Measurements from ENCODE around the gene ESPL1. TPM values are rescaled to one million over a fixed set of nuclear protein-coding genes. Genes with fewer than 3 reads are reported as not detected.
"Not testable (repeated sequence)": the region's sequence is repeated elsewhere in the genome, so short reads cannot be mapped to it uniquely, and the experiment has no call there.

The ESPL1 gene
- total RNA-seq, 1 donor from 2014 or later = 0.35 TPM

DNA sequence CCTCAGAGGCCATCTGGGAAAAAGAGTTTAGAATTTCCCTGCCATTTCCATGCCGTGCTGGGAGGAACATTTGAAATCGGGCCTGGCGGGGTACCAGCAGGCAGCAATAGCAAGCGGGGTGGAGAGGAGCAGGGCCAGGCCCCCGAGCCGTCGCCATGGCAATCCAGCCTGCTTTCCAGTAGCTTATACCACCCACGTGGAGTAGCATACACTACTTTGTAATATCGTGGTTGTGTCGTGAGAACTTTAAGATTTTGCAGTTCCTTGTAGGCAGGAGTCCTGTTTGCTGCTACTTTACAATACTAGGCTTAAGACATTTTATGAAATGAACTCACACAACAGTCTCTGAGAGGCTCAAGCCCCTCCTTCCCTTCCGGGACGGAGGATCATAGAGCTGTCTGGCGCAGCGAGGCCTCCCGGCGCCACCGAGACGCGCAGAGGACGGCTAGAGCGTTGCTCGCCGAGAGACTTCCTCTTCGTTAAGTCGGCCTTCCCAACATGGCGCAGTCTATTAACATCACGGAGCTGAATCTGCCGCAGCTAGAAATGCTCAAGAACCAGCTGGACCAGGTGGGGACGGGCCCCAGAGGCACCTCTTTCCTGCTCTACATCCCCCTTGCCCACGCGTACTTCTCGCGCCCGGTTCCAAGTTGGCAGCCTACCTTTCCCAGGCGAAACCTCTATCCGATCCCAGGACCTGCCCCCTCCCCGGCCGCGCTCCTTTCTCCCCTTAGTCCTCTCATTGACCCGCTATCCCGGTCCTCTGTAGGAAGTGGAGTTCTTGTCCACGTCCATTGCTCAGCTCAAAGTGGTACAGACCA is 27.2 kb downstream of the ESPL1 start, which contains the start of gene PFDN5:
PFDN5 (plus strand) TSS at position 473 of the 821 bp plus-strand sequence; CDS start at position 499, 26 bp downstream.
- Histone ChIP-seq H3K4me1 (peaks cover 31% of the 10 kb centered on the region), H3K9me3 (no peaks in the 10 kb centered on the region), H3K4me3 (peak within 1 kb of the TSS; percentile 91), H3K36me3 (peaks cover 13% of the 10 kb centered on the region), H3K27ac (peak within 1 kb of the TSS; percentile 87), H3K27me3 (no peaks in the 10 kb centered on the region)
- DNase-seq (peak; percentile 94), ATAC-seq (peak; percentile 92)
- intact Hi-C loops (cut with DNase I) = no loop called here
- TF ChIP-seq, protein P1, sequence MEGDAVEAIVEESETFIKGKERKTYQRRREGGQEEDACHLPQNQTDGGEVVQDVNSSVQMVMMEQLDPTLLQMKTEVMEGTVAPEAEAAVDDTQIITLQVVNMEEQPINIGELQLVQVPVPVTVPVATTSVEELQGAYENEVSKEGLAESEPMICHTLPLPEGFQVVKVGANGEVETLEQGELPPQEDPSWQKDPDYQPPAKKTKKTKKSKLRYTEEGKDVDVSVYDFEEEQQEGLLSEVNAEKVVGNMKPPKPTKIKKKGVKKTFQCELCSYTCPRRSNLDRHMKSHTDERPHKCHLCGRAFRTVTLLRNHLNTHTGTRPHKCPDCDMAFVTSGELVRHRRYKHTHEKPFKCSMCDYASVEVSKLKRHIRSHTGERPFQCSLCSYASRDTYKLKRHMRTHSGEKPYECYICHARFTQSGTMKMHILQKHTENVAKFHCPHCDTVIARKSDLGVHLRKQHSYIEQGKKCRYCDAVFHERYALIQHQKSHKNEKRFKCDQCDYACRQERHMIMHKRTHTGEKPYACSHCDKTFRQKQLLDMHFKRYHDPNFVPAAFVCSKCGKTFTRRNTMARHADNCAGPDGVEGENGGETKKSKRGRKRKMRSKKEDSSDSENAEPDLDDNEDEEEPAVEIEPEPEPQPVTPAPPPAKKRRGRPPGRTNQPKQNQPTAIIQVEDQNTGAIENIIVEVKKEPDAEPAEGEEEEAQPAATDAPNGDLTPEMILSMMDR (IDR thresholded peaks at IDR 0.05) = peak; percentile 15

DNA sequence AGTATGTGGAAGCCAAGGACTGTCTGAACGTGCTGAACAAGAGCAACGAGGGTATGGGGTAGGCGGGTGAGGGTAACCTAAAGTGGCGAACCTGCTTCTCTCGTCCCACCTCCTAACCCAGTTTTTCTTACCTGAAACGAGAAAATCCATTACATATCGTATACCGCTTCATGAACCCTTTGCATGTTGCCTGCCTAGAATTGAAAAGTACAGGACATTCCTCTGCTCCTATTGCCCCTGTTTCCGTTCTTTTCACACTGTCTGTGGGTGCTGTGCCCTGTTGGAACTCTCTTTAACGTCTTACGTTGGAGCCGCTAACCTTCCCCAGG is 27.8 kb downstream of the ESPL1 start:
- intact Hi-C loops (cut with DNase I) = no loop called here
- TF ChIP-seq, protein P1 (IDR thresholded peaks at IDR 0.05) = no peak
- no peaks in the 10 kb centered on the region for H3K9me3 ChIP-seq
- peak overlapping the region; percentile 87 for H3K27ac ChIP-seq
- H3K36me3 ChIP-seq = peaks cover 13% of the 10 kb centered on the region
- no peaks in the 10 kb centered on the region for H3K27me3 ChIP-seq
- no peak for DNase-seq
- H3K4me1 ChIP-seq = peaks cover 36% of the 10 kb centered on the region
- no peak for ATAC-seq
- peak overlapping the region; percentile 91 for H3K4me3 ChIP-seq

DNA sequence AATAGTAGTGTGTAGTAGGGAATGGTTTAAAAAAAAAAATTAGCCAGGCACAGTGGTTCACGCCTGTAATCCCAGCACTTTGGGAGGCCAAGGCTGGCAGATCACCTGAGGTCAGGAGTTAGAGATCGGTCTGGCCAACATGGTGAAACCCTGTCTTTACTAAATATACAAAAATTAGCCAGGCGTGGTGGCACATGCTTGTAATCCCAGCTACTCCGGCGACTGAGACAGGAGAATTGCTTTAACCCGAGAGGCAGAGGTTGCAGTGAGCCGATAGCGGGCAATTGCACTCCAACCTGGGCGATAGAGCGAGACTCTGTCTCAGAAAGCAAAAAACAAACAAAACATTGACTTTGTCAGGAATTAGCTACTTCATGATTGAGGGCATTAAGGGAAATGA is 29.0 kb downstream of the ESPL1 start:
- peaks cover 21% of the 10 kb centered on the region for H3K36me3 ChIP-seq
- H3K27me3 ChIP-seq; intact Hi-C loops (cut with DNase I); ATAC-seq; H3K9me3 ChIP-seq; H3K4me3 ChIP-seq; H3K27ac ChIP-seq; DNase-seq: not testable (repeated sequence)
- H3K4me1 ChIP-seq = peaks cover 39% of the 10 kb centered on the region

DNA sequence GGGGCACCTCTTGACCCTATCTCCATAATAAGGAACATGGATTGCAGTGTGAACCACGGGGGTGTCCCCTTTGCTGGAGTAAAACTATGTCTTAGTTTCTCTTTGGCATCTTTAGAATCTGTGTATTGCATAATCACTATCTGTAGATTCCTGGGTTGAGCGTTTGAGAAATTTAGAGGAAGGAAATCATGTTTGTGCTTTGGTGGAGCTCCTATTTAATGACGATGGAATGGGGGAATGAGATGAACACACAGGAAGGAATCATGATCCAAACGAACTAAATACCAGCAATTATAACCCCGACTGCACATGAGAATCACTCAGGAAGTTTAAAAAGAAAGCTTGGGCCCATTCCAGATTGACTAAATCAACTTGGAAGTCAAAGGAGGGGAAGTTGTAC is 30.1 kb downstream of the ESPL1 start:
- ATAC-seq (no peak), DNase-seq (no peak)
- Histone ChIP-seq H3K27me3 (no peaks in the 10 kb centered on the region), H3K4me3 (no peak overlapping the region), H3K4me1 (peaks cover 39% of the 10 kb centered on the region), H3K27ac (peak overlapping the region; percentile 61), H3K9me3 (no peaks in the 10 kb centered on the region), H3K36me3 (peaks cover 31% of the 10 kb centered on the region)
- intact Hi-C loops (cut with DNase I) = no loop called here
- TF ChIP-seq, protein P1 (IDR thresholded peaks at IDR 0.05) = no peak

DNA sequence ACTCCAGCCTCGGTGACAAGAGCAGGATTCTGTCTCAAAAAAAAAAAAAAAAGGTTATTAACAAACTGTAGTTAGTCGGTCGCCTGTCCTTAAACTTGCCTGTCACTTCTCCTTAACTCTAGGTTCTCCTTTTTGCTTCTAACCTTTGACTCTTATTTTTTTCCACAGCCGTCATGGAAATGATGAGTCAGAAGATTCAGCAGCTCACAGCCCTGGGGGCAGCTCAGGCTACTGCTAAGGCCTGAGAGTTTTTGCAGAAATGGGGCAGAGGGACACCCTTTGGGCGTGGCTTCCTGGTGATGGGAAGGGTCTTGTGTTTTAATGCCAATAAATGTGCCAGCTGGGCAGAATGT is 31.0 kb downstream of the ESPL1 start:
- Histone ChIP-seq H3K4me1 (peaks cover 39% of the 10 kb centered on the region), H3K36me3 (peaks cover 35% of the 10 kb centered on the region), H3K9me3 (no peaks in the 10 kb centered on the region), H3K4me3 (peak overlapping the region; percentile 69), H3K27ac (peak overlapping the region; percentile 61), H3K27me3 (no peaks in the 10 kb centered on the region)
- intact Hi-C loops (cut with DNase I) = no loop called here
- DNase-seq = no peak
- peak; percentile 32 for ATAC-seq
- TF ChIP-seq, protein P1 (IDR thresholded peaks at IDR 0.05) = no peak

DNA sequence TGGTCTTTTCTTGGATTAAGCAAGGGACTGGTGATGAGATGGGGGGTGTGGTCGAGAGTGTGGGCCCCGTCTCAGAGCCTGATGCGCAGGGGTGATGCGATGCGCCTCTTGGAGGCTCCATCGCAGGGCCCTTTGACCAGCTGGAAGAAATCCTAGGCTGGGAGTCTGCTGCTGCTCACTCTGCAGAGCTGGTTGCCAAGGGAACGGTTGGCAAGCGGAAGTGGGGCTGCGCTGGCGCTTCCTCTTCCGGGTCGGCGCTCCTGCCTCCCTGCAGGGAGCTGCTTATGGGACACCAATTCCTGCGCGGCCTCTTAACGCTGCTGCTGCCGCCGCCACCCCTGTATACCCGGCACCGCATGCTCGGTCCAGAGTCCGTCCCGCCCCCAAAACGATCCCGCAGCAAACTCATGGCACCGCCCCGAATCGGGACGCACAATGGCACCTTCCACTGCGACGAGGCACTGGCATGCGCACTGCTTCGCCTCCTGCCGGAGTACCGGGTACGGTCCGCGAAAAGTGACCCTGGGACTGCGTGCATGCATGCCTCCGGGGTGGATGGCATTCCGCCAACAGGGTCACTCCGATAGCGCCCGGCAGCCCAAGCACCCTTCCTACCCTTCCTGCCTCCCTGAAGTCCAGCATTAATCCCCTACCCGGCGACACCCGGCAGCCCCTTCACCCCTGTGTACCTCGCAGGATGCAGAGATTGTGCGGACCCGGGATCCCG is 31.5 kb downstream of the ESPL1 start, which contains the start of gene MYG1:
MYG1 (plus strand) TSS at position 242 of the 727 bp plus-strand sequence; CDS start at position 285, 43 bp downstream.
- peaks cover 39% of the 10 kb centered on the region for H3K4me1 ChIP-seq
- TF ChIP-seq, protein P1 (IDR thresholded peaks at IDR 0.05) = peak; percentile 29
- ATAC-seq = peak; percentile 88
- peak within 1 kb of the TSS; percentile 61 for H3K27ac ChIP-seq
- H3K27me3 ChIP-seq = no peaks in the 10 kb centered on the region
- H3K9me3 ChIP-seq = no peaks in the 10 kb centered on the region
- peak within 1 kb of the TSS; percentile 69 for H3K4me3 ChIP-seq
- H3K36me3 ChIP-seq = peaks cover 35% of the 10 kb centered on the region
- intact Hi-C loops (cut with DNase I) = no loop called here
- peak; percentile 94 for DNase-seq

All from upper lobe of right lung (tissue), 1 donor.